ENCODE data around the gene LAP3. TPM values are rescaled to one million over a fixed set of nuclear protein-coding genes. Genes with fewer than 3 reads are reported as not detected.
"Not testable (repeated sequence)": the region's sequence is repeated elsewhere in the genome, so short reads cannot be mapped to it uniquely, and the experiment has no call there.

Gene LAP3
- total RNA-seq, 4 donors from 2014 or later = 72.3 to 117 (median 78.9) TPM

DNA sequence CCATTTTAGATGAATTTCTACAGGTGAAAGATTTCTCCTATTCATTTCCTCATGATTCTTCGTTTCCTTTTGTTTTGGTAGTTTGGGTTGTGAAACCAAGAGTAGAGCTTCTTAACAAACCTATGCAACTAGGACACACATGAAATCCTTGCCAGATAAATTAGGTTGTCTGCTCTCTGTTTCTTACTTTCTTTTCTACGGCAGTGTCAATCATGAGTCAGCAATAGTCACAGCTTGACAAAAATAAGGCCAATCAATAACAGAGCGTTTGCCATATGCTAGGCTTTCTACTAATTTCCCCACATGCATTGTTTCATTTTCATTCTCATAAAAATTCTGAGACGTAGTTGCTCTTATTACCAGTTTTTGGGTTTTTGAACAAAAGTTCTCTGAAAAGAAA, 41.8 kb upstream of the LAP3 start:
- Histone ChIP-seq H3K27ac (replicated peaks in 1 of 4) (no peak overlapping the region), H3K9me3 (no peaks in the 10 kb centered on the region), H3K4me1 (no peaks in the 10 kb centered on the region), H3K27me3 (no peaks in the 10 kb centered on the region), H3K4me3 (no peak overlapping the region), H3K36me3 (no peaks in the 10 kb centered on the region)
- WGBS = 80% methylated on average over 4 of the region's 4 CpGs
- DNase-seq (ENCODE audit: extremely low spot score) = no peak
- intact Hi-C loops (cut with DNase I) = no loop called here
- TF ChIP-seq EP300 (IDR thresholded peaks at IDR 0.05) (no peak), POLR2AphosphoS5 (IDR thresholded peaks at IDR 0.05) (no peak), POLR2A (IDR thresholded peaks at IDR 0.05; ENCODE audit: low read depth) (no peak)
- TF ChIP-seq, protein P1, sequence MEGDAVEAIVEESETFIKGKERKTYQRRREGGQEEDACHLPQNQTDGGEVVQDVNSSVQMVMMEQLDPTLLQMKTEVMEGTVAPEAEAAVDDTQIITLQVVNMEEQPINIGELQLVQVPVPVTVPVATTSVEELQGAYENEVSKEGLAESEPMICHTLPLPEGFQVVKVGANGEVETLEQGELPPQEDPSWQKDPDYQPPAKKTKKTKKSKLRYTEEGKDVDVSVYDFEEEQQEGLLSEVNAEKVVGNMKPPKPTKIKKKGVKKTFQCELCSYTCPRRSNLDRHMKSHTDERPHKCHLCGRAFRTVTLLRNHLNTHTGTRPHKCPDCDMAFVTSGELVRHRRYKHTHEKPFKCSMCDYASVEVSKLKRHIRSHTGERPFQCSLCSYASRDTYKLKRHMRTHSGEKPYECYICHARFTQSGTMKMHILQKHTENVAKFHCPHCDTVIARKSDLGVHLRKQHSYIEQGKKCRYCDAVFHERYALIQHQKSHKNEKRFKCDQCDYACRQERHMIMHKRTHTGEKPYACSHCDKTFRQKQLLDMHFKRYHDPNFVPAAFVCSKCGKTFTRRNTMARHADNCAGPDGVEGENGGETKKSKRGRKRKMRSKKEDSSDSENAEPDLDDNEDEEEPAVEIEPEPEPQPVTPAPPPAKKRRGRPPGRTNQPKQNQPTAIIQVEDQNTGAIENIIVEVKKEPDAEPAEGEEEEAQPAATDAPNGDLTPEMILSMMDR (IDR thresholded peaks at IDR 0.05) = no peak

DNA sequence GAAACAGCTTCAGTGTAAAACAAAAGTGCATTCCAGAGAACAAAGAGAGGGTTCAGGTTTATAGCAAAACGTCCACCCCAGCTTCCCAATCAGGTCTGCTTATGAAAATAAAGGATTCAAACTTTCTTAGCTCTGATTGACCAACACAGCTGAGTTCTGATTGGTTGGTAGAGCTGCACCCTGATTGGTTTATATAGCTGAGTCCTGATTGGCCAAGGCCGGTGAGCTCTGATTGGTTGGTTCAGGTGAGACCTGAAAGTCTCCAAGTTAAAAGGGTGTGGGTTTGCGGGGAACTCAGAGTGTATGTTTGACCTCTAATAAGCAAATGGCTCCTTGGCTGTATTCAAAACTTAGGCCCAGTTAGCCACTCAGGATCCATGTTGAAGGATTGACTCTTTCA, 41.1 kb upstream of the LAP3 start:
- H3K36me3 ChIP-seq = no peaks in the 10 kb centered on the region
- H3K27me3 ChIP-seq = no peaks in the 10 kb centered on the region
- no peaks in the 10 kb centered on the region for H3K9me3 ChIP-seq
- no peaks in the 10 kb centered on the region for H3K4me1 ChIP-seq
- intact Hi-C loops (cut with DNase I) = no loop called here
- DNase-seq (ENCODE audit: extremely low spot score) = no peak
- WGBS = 78% methylated on average over 3 of the region's 3 CpGs
- no peak overlapping the region for H3K4me3 ChIP-seq
- TF ChIP-seq POLR2A (IDR thresholded peaks at IDR 0.05; ENCODE audit: low read depth) = no peak
- no peak for TF ChIP-seq POLR2AphosphoS5 (IDR thresholded peaks at IDR 0.05)
- no peak for TF ChIP-seq EP300 (IDR thresholded peaks at IDR 0.05)
- TF ChIP-seq, protein P1 (IDR thresholded peaks at IDR 0.05) = no peak
- no peak overlapping the region for H3K27ac ChIP-seq (replicated peaks in 1 of 4)

DNA sequence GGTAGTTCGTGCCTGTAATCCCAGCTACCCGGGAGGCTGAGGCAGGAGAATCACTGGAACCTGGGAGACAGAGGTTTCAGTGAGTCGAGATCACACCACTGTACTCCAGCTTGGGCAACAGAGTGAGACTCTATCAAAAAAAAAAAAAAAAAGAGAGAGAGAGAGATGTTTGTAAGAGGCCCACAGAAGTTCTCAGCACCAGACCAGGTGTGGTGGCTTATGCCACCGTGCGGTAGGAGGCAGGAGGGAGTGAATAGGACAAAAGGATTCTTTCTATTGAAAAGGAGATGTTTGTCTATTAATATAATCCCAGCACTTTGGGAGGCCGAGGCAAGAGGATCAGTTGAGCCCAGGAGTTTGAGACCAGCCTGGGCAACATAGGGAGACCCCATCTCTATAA, 39.9 kb upstream of the LAP3 start:
- WGBS = 90% methylated on average over 6 of the region's 6 CpGs

DNA sequence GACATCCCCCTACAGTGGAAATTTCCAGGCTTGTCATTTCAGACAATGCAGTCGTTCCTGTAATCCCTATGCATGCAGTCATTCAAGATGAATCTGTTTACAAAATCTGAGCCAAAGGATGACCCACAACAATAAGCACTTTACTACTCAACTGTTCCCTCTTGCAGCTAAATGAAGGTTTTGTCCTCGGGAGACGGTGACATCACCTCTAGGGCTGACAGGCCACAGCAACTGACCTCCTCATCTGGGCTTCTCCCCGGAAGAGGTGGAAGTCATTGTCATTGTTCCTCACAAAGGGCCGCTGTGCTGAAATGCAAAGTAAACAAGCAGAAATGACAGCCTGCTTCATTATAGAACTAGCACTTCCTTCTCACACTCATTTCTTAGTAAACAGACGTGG, 32.8 kb upstream of the LAP3 start:
- intact Hi-C loops (cut with DNase I) = no loop called here
- no peaks in the 10 kb centered on the region for H3K27me3 ChIP-seq
- H3K4me1 ChIP-seq = no peaks in the 10 kb centered on the region
- H3K9me3 ChIP-seq = no peaks in the 10 kb centered on the region
- TF ChIP-seq POLR2A (IDR thresholded peaks at IDR 0.05; ENCODE audit: low read depth) (no peak), POLR2AphosphoS5 (IDR thresholded peaks at IDR 0.05) (no peak), EP300 (IDR thresholded peaks at IDR 0.05) (no peak)
- TF ChIP-seq, protein P1 (IDR thresholded peaks at IDR 0.05) = no peak
- no peak overlapping the region for H3K27ac ChIP-seq (replicated peaks in 1 of 4)
- DNase-seq (ENCODE audit: extremely low spot score) = no peak
- 29% methylated on average over 6 of the region's 6 CpGs for WGBS
- no peaks in the 10 kb centered on the region for H3K36me3 ChIP-seq
- H3K4me3 ChIP-seq = no peak overlapping the region

More for the DNA sequence above, 39.9 kb upstream of the LAP3 start:
- H3K36me3 ChIP-seq; H3K4me1 ChIP-seq; H3K9me3 ChIP-seq; DNase-seq (ENCODE audit: extremely low spot score); H3K27me3 ChIP-seq; H3K4me3 ChIP-seq; intact Hi-C loops (cut with DNase I); H3K27ac ChIP-seq (replicated peaks in 1 of 4): not testable (repeated sequence)

DNA sequence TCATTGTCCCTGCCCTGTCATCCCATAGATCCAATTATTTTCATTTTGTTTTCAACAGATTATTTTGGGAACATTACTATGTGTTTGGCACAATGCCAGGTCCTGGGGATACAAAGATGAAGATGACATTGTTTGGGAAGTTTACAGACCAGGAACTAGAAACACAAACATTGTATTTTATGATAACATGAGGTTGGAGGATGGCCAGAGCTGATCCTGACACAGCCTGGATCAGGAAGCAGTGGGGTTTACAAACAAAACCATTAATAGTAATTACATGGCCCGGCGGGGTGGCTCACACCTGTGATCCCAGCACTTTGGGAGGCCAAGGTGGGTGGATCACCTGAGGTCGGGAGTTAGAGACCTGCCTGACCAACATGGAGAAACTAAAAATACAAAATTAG, 32.2 kb upstream of the LAP3 start:
- 54% methylated on average over 3 of the region's 3 CpGs for WGBS
- Histone ChIP-seq H3K36me3 (no peaks in the 10 kb centered on the region), H3K27me3 (no peaks in the 10 kb centered on the region), H3K9me3 (no peaks in the 10 kb centered on the region), H3K4me1 (no peaks in the 10 kb centered on the region), H3K4me3 (no peak overlapping the region), H3K27ac (replicated peaks in 1 of 4) (no peak overlapping the region)
- DNase-seq (ENCODE audit: extremely low spot score) = no peak
- TF ChIP-seq, protein P1 (IDR thresholded peaks at IDR 0.05) = no peak
- no peak for TF ChIP-seq EP300 (IDR thresholded peaks at IDR 0.05)
- no peak for TF ChIP-seq POLR2A (IDR thresholded peaks at IDR 0.05; ENCODE audit: low read depth)
- no peak for TF ChIP-seq POLR2AphosphoS5 (IDR thresholded peaks at IDR 0.05)
- intact Hi-C loops (cut with DNase I) = loop anchor here (5.0 kb wide), 1 partner anchor 1047 kb away; no protein-coding TSS in a partner anchor
